Liver (tissue), 3 donors: ENCODE results near the gene VAV3.

Experiments
- ATF3 ChIP-seq: IDR thresholded peaks from 2 replicates; pipeline ENCODE4 v1.6.1; 2016; ENCODE audit warnings: antibody characterized with exemption
- CTCF ChIP-seq: fragments of 150-350 bp; IDR thresholded peaks from 2 replicates; pipeline ENCODE4 v1.5.1; 2017; ENCODE audit warnings: improper control_type of control experiment, low read depth, low read length; ENCODE audit not compliant: missing input control
- EGR1 ChIP-seq, 2 donors: IDR thresholded peaks; 2 replicates each; pipeline ENCODE4 v1.6.1; 2016 to 2018; ENCODE audit warnings: antibody characterized with exemption in 2 of 2, low read depth in 2 of 2
- FOXA1 ChIP-seq: IDR thresholded peaks from 2 replicates; pipeline ENCODE4 v1.6.1; 2016; ENCODE audit warnings: antibody characterized with exemption
- GABPA ChIP-seq, 2 donors: IDR thresholded peaks in 1 of 2; conservative IDR thresholded peaks in 1 of 2; 2 replicates each; pipeline ENCODE4 v1.6.1; 2016; ENCODE audit warnings: antibody characterized with exemption in 2 of 2, mild to moderate bottlenecking in 1 of 2, moderate library complexity in 1 of 2
- HNF4G ChIP-seq: IDR thresholded peaks from 2 replicates; pipeline ENCODE4 v1.6.1; 2016; ENCODE audit warnings: antibody characterized with exemption
- JUND ChIP-seq, 2 donors: IDR thresholded peaks; 2 replicates each; pipeline ENCODE4 v1.6.1; 2016; ENCODE audit warnings: antibody characterized with exemption in 2 of 2
- REST ChIP-seq: IDR thresholded peaks from 2 replicates; pipeline ENCODE4 v1.6.1; 2016; ENCODE audit warnings: antibody characterized with exemption, mild to moderate bottlenecking
- TAF1 ChIP-seq: conservative IDR thresholded peaks from 2 replicates; pipeline ENCODE4 v1.6.1; 2016; ENCODE audit warnings: antibody characterized with exemption, mild to moderate bottlenecking
- donor health status: healthy.
- donor health status: healthy.

- TF ChIP-seq TAF1 (no peak), CTCF (no peak), GABPA (IDR thresholded peaks at IDR 0.05 in 1 of 2, conservative IDR thresholded peaks at IDR 0.05 in 1 of 2) (no peak), EGR1 (IDR thresholded peaks at IDR 0.05; ENCODE audit: low read depth in 2 of 2) (no peak), REST (no peak), HNF4G (no peak), ATF3 (no peak), FOXA1 (no peak), JUND (IDR thresholded peaks at IDR 0.05) (no peak)
These were observed 134.9 kb downstream of the VAV3 start for GRCh38 chr1:107830075-107830474.
